Measurements from ENCODE around the gene ABTB1.
A peak's percentile ranks its signal among the peaks of the same experiment; 100 is the strongest.
"Not testable (repeated sequence)": the region's sequence is repeated elsewhere in the genome, so short reads cannot be mapped to it uniquely, and the experiment has no call there.

The ABTB1 gene

DNA sequence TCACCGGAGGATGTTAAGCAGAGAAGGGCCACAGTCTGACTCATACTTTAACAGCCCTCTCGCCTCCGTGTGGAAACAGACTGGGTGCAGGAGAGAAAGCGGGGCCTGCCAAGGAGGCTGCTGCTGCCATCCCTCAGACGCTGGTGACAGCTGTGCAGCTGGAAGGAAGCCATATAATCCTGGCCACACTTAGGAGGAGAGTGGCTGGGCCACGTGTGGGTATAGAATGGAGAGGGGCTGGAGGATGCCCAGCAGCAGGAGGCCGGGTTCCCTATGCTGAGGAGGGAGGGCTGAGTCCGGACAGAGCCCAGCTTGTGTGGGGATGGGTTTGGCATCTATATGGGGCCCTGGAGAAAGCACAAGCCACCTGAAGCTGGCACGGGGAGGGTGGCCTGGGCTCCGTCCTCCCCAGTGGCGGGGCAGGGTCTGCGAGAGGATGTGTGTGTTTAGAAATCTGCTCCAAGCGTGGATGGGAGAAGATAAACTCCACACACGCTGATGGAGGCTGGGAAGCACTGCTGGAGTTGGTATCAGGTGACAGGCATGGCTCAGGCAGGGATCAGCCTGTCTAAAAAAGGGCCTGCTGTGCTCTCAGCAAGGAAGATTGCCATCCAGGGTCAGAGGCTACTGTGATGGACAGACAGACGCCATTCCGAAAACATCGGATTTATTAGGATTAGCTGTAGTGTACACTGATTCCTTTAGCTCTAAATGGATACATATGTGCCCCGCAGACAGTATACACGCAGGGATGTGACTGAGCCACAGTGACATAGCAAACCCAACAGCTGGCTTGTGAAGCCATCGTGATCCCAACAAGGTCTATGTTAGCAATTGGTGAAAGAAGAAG, 15.9 kb downstream of the ABTB1 start:
- no peak for DNase-seq

DNA sequence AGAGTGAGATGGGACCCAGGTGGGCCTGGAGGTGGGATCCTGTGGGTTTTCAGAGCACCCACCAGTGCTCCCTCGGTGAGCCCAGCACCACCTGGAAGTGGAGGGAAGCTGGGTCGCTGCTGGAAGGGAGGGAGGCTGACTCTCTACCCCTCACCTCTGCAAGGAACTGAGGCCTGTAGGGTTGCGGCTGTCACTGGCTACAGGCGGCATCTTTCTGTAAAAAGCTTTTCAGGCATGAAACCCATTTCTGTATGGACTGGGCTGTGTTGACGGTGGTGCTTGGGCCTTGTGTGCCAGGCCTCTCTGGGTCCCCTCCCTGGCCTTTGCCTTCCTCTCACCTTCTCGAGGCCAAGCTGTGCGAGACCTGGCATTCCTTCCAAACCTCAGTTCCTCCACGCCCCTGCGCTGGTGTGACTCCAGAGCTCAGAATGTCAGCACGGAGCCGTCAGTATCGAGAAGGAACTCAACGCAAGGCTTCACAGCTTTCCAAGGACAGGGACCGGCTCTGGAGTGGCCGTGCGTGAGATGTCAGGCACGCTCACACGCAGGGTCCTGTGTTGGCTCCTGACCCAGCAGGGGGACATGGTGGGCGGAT, 16.6 kb downstream of the ABTB1 start:
- no peak for DNase-seq

DNA sequence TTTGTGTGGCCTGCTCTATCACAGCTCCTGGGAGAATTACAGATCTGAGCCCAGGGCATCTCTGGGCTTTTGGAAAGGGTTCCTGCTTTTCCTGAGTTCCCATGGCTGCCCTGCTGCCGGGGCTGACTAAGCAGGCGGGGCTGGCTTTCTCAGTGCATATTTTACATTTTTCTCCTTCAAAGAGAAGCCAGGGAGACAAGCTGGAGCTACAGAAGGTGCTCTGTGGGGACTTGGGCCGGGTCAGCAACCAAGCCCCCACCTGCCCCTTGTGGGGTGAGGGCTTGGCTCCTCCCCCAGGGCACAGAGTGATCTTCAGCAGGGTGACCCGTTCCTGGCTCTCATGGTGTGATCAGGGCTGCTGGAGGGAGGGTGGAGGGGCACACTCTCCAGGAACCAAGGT, 17.4 kb downstream of the ABTB1 start:
- DNase-seq: no peak

DNA sequence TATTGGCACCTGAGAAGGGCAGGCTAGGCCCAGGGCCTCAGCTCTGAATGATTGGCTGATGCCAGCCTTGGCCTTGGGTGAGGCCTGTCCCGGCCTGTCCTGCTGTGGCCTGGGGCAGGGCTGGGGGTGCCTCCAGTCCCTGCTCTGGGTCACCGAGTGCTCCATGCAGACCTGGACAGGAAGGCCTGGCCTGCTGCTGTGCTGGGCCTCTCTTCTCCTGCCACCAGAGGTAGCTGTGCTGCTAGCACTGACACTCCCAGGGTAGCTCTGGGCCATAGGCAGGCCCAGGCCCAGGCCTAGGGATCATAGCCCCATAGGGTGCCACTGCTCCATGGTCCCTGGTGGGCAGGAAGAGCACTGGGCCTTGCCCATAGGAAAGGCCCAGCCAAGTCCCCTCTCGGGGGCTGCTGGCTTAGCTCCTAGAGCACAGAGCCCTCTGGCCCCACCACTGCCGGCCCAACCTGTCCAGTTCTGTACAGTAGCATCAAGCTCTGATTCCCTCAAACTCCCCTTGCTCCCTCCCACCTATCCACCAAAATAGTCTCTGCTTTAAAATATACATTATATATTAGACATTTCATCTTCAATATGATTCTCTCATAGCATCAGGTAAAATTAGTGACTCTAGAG, 18.2 kb downstream of the ABTB1 start:
- peak; percentile 42 for DNase-seq

DNA sequence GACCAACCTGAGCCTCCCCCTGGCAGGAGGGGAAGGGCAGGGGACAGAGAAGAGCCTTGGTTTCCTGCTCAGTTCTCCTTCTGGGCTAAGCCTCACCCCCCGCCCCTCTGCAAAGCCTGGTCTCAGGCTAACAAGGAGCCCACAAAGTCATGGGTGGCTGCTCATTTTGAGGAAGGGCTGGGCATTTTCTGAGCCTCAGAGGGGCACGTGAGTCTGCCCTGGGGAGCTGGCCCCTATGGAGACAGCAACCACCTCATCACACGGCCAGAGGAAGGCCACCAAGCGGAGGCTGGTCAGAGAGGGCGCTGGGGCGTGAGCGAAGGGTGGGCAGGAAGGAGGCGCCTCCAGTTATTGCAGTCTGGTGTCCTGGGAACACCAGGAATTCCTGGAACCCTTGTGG, 18.7 kb downstream of the ABTB1 start:
- DNase-seq: no peak

DNA sequence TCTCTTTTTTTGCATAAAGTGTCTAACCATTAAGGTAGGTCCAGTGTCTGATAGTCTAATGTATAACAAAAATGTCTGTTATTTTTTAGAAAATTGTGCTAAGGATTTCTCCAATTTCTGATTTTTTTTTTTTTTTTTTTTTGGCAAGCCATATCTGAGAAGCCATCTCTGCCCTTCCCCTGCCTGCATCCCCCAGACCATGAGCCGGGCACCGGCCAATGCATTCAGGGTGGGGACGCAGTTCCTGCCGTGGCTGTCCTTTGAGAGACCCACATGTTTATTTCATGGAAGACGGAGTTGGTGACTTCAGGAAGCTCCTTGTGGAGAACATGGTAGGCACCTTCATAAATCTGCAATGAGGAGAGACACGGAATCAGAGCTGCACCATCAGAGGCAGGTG, 19.2 kb downstream of the ABTB1 start:
- DNase-seq: no peak

DNA sequence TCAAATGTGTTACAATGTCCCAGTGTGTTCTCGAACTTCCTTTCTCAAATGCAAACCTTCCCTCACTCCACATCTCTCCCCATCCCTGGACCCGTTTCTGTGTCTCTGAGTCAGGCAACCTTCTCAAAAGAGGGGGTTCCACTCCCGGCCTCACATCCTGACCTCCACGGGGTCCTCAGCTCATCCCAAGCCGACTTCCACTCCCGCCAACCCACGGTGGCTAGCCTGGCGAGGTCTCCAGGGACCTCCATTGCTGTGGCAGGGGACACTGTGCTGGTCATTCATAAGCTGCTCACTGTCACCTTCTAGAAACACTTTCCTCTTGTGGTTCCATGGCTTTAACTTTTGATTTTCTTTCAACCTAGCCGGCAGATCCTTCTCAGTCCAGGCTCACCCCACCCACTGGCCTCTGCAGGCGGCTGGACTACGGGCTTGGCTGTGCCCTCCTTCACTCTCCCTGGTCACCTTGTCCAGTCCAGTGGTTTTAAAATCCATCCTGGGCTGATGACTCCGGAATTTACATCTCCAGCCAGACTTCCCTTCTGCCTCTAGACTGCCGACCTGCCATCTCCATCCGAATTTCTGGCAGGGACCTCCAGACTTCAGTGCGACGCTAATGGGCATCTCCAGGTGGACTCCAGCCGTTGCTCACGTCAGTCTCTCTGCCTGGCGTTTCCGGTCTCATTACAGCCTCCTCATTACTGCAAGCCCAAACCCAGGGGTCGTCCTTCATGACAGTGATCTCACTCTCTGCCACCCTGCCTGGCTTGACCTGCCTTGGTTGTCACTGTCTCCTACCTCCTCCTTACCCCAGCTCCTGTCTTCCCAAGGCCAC, 20.0 kb downstream of the ABTB1 start:
- no peak for DNase-seq

DNA sequence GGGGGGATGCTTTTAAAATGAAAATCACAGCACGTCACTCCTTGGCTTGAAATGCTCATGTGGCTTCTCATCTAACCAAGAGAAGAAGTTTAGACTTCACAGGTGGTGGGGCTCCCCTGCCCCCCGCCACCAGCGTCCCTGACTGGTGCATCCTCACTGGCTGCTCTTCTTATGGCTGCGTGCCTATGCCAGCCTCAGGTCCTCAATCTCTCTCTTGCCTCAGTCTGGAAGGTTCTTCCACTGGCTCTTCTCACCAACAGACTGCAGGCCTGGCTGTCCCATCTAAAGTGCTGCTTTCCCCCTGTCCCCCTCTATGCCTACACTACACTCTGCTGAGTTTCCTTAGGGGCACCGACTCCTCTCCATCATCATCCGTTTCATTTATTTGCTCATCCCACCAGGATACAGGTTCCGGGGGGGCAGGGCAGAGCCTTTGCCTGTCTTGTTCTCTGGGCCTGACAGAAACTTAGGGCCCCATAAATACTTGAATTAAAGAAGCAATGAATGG, 20.6 kb downstream of the ABTB1 start:
- DNase-seq: no peak

DNA sequence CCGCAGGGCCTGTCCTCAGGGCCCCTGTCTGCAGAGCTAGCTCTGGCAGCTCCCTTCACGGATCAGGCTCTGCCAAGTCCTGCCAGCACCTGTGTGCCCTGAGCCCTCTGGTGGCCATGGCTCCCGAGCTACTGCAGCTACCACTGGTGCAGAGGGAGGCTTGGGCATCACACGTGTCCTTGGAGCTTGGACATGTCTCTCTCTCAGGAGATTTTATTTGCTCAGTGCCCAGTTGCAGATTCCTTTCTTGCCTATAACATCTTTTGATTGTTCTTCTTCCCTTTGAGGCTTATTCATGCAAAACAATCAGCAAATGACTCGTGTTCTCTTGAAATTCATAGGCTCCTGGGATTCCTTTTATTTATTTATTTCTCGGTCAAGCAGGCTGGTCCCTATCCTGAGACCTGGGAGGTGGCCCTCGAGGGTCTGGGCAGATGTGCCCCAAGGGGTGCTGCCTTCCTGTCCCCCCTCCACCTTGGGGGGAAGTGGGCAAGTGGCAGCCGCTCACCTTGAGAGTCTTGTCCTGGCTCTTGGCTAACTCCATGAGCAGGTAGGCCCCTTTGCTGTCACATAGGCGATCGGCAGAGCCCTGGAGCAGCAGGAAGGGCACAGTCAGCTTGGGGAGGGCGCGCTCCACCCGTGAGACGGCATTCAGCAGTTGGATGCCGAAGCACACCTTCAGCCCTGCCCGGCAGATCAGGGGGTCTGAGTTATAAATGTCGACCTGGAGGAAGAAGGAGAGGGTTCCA, 21.9 kb downstream of the ABTB1 start:
- peak; percentile 6 for DNase-seq

DNA sequence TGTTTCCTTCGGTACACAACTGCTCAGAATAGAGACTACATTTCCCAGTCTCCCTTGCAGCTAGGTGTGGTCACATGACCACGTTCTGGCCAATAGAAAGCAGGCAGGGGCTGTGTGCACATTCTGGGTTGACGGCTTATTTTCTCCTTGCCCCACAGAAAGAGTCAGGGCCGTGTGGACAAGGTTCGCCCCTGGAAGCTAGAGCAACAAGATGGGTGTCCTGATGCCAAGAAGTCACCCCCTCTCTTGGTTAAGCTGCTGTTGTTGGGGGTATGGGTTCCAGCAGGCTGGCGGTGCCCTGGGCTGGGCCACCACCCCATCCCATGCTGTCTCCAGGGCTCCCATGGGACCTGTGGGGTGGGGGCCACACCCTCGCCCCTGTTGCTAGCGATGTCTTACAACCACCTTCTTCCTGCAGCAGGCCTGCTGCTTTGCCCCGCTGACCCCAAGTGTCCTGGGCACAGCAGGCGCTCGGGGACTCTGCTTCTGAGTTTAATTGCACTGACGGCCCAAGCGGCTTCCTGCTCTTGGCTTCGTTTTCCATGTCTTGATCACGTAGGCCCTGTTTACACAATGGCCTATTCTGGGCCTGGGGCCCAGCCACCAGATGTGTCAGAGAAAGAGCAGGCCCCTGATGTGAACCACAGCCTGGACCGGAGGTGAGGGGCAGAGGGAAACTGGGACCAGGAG, 24.9 kb downstream of the ABTB1 start:
- DNase-seq: peak; percentile 75

DNA sequence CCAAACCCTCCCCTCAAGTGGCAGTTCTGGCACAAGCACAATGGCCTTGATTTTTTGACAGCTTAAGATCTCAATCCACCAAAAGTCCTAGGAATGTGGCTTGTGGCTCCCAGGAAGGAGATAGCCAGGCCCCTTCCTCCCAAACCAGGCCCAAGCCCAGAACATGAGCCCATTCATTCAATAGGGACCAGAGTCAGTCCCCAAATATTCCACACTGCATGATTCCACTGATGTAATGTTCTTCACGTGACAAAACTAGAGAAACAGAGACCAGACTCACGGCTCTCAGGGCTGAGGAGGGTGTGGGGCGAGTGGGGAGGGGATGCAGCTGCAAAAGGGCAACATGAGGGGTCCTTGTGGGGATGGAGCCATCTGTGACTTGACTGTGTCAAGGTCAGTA, 25.5 kb downstream of the ABTB1 start:
- DNase-seq: no peak

DNA sequence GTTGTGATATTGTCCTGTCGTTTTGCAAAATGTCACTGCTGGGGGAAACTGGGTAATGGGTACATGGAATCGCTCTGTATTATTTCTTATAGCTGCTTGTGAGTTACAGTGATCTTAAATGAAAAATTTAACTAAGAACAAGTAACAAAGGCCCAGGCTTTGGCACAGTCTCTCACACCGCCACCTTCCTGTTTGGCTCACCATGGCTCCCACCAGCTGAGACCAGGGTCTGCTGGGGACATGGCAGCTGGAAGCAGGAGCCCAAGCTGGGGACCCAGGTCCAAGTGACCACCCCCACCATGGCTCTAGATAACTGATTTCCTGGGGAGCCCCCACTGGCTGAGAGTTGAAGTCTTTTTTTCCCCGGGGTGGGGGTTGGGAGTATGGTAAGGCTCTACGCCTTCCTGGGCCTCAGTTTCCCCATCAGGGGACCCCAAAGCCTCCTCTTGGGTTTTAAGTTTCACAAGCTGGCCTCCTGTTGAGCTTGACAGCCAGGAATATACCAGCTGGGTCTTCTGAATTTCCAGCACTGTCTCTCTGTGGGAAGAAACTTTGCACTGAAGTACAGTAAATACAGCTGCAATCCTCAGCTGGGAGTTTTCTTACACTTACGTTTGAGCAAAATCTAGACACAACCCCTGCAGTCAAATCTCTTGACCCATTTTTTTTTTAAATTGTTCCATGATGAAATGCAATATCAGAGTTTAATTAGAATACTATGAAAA, 26.1 kb downstream of the ABTB1 start:
- no peak for DNase-seq

DNA sequence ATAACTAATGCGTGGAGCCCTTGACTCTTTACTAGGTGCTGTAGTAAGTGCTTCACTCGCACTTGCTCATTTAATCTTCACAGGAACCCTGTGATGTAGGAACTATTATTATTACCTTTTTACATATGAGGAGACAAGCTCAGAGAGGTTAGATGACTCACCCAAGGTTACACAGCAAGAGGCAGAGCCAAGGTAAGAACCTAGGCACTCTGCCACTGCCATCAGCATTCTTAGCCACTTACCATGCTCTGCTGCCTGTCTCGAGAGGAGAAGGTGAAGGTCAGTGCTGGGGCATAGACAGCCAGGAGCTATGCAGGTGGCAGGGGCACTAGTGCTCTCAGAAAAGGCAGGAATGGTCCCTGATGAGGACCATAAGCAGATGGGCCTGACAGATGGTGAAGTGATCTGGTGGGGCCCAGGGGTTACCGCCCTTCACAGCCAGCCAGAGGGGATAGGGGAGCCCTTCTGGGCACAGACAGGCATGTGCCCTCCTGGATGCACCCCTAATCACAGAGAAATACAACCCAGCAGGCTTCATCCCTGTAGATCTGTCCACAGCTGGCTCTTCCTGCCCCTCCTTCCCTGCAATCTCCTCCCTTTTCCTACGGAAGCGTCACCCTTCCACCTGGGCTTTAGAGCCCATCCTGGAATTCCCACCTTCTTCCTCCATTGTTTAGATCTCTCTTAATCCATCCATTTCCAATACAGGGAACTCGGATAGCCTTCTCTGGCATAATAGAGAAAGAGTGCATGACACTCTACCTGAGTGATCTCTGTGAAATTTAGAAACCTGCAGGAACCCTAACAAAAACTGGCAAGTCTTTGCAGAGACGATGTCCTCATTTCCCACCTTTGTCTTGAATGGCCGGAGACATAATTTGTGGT, 26.9 kb downstream of the ABTB1 start:
- DNase-seq: no peak

DNA sequence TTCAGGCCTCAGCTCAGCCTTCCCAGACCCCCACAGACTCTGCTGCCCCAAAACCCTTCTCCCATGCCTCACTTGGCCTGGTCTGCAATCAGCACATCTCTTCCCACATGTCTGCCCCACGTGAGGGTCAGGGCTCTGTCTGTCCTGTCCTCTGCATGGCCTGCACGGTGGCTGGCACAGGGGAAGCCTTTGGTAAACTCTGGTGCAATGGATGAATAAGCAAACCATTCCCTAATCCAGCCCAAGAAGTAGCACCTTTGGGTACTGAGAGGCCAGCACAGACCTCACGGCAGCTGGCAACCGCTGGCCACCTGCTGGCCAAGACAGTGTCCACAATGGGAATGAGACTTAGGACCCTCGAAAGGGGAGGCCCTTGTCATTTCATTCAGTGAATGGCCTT, 27.7 kb downstream of the ABTB1 start:
- DNase-seq: no peak

DNA sequence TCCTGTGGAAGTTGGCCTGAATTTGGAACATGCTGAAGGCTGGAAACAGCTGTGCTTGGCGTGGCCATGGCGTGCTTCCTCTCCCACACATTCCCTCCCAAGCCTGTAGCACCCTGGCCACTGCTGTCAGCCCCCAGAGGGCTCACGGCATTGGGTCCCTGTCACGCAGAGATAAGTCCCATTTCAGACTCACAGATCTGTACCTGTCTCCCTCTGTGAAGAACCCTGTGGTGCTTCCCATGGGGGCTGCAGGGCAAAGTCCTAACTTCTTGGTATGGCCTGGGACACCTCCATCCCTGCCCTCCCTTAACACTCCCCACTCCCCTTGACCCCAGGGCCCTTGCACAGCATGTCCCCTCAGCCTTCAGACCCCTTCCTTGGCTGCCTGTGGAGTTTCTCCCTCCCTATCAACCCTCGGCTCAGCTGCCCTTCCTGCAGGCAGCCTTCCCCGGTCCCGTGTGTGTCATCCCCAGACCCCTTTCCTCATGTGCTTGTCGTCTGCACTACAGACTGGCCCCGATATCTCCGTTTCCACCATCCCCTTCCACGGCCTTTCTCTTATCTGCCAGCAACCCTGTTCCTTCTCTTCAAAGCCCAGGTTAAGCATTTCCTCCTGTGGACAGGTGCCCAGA, 28.6 kb downstream of the ABTB1 start:
- no peak for DNase-seq

DNA sequence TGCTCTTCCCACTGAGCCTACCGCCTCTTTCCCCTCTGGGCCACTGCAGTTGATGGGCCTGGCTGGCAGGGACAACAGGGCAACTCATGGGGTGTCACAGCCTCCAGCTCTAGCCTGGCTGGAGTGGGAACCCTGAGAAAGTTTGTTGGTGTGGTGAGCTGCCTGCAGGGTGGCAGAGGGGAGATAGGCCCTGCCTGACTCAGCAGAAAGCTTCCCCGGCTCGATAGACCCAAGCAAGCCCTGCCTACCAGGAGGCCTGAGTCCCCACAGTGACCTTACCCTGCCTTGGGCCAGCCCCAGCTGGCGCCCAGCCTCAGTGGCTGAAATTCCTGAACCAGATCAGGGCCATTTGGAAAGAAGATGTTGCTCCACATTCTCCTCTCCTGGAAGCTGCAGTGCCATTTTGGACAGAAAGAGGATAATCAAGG, 29.4 kb downstream of the ABTB1 start:
- DNase-seq: no peak

DNA sequence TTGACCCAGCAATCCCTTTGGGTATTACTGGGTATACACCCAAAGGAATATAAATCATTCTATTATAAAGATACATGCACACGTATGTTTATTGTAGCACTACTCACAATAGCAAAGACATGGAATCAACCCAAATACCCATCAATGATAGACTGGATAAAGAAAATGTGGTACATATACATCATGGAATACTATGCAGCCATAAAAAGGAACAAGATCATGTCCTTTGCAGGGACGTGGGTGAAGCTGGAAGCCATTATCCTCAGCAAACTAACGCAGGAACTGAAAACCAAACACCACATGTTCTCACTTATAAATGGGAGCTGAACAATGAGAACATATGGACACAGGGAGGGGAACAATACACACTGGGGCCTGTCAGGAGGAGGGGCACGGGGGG, 32.1 kb downstream of the ABTB1 start:
- not testable (repeated sequence) for DNase-seq

DNA sequence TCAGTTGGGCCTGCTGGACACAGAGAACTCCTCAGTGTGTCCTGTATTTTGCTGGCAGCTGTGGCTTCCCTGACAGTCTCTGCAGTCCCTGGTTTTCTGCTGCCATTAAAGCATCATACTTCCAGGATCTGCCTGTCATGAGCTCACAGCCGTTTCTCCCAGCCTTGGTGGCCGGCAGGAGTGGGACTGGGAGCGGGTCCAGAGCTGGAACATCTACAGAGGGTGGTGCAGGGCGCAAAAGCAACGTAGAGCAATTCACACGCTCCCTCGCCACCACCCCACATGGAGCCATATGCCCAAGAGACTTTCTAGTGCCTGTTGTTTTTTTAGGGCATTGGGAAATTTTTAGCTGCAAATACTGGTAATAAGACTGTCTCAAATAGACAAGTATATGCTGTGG, 33.6 kb downstream of the ABTB1 start:
- no peak for DNase-seq

DNA sequence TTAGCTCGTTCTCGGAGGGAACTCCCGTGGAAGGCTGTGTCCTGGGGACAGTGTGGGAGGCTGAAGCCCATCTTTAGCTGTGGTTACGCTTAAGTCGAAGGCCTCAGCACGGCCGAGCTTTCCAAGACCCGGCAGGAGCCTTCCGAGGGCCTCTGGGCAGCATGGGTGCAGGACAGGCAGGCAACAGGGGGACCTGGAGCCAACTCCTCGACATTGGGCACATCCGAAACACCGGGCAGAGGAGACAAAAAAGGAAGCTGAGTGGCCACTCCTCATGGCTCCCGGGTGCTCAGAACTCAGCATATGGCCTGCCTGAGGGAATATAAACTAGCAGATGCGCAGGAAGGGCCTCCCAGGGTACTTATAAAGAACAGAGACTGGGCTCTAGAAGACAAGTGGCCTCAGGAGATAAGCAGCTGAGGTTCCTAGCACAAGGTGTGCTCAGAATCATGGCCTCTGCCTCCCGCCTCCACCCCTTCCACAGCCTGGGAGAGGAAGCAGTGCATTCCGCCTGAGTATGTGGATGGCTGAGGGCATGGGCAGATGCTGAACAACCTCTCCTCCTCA, 34.1 kb downstream of the ABTB1 start:
- DNase-seq: no peak

Measured in MV-4-11 (cell line).